ENCODE measurements around the gene FXYD2. TPM values are rescaled to one million over a fixed set of nuclear protein-coding genes. Genes with fewer than 3 reads are reported as not detected.

The FXYD2 gene
- total and polyA plus RNA-seq, 2 of the 13 experiments (the other 11 are each of a cell fraction or from before 2014, with no cell fraction given), result 45.9 to 106 TPM

- TF ChIP-seq FOXP4 (CRISPR knock-in tag; IDR thresholded peaks at IDR 0.05) (no peak), SATB2 (CRISPR knock-in tag; IDR thresholded peaks at IDR 0.05) (no peak), ZBTB26 (CRISPR knock-in tag; IDR thresholded peaks at IDR 0.05; ENCODE audit: borderline replicate concordance) (peak; percentile 93), ZNF143 (CRISPR knock-in tag; IDR thresholded peaks at IDR 0.05) (no peak), PRDM10 (CRISPR knock-in tag; IDR thresholded peaks at IDR 0.05; ENCODE audit: low read depth) (no peak), MAX (IDR thresholded peaks at IDR 0.05) (0 out of 2 replicates have a peak, but pooled peaks have one; percentile 19), ZNF17 (CRISPR knock-in tag; IDR thresholded peaks at IDR 0.05) (no peak), FOSL1 (CRISPR knock-in tag; IDR thresholded peaks at IDR 0.05; ENCODE audit: borderline replicate concordance) (no peak), ZNF44 (CRISPR knock-in tag; IDR thresholded peaks at IDR 0.05) (no peak), POLR2G (IDR thresholded peaks at IDR 0.05; ENCODE audit: low read depth, low read length) (peak; percentile 33; the same call in 1 of the 2 replicates), RBM22 (optimal IDR thresholded peaks at IDR 0.05; ENCODE audit: low read length) (no peak), CCDC6 (CRISPR knock-in tag; IDR thresholded peaks at IDR 0.05) (no peak)
Measured at GRCh38 chr11:117818041-117818873, 6.3 kb downstream of the FXYD2 start (continued).

Data from HepG2 (cell line).